ENCODE data around the gene CELSR1.
"Not testable (repeated sequence)": the region's sequence is repeated elsewhere in the genome, so short reads cannot be mapped to it uniquely, and the experiment has no call there.

CELSR1 gene

DNA sequence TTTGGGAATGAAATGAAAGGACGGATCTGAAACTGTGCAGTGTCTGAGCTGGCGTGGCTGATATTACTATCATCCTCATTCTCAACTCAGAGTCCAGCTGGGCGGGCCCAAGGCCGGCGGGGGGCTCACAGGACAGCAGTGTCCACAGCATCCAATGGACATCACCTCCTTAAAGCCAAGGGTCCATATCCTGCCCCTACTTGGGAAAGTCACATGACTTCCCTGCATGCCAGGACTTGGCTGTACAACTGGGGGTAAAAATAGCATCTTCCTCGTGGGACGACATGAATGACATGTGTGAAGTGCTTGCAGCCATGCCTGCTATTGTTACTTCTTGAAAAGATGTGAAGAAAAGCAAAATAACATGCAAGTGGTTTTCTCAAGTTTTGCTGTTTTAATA is 119.7 kb downstream of the CELSR1 start:
- no peak for DNase-seq (ENCODE audit: low read depth)

DNA sequence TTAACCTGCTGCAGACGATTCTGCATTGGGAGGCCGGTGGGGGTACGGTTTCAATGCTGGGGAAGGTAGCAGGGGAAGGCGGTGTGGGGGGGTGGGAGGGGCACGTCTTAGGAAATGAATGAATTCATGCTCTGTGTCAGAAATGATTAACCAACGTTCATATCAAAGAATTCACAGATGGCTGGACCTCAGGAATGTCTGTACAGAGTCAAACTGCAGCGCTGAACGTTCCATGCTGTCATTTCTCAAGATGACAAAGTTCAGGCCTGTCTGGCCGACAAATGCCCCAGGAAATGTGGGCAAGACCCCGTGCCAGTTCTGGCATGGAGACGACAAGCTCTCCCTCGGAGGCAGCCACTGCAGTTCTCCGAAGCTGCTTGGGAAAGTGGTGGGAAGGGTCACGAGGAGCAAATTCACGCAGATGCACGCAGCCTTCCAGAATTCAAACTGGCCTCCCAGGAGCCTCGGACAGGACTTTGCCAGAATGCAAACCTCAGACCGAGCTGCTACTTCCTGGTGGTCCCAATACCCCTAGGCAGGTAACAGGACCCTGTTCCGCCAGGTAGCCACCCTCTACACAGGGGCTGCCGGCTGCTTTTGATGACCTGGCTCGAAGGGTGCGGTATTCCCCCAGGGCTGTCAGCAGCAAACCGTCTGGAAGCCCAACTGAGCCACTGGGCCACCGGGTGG is 120.4 kb downstream of the CELSR1 start:
- no peak for DNase-seq (ENCODE audit: low read depth)

- no peak for DNase-seq (ENCODE audit: low read depth)
These were observed 120.9 kb downstream of the CELSR1 start for GRCh38 chr22:46416520-46416871.

- DNase-seq (ENCODE audit: low read depth) = no peak
These were observed 121.5 kb downstream of the CELSR1 start for GRCh38 chr22:46415776-46416519.

- no peak for DNase-seq (ENCODE audit: low read depth)
These were observed 122.7 kb downstream of the CELSR1 start for GRCh38 chr22:46414704-46415103.

DNA sequence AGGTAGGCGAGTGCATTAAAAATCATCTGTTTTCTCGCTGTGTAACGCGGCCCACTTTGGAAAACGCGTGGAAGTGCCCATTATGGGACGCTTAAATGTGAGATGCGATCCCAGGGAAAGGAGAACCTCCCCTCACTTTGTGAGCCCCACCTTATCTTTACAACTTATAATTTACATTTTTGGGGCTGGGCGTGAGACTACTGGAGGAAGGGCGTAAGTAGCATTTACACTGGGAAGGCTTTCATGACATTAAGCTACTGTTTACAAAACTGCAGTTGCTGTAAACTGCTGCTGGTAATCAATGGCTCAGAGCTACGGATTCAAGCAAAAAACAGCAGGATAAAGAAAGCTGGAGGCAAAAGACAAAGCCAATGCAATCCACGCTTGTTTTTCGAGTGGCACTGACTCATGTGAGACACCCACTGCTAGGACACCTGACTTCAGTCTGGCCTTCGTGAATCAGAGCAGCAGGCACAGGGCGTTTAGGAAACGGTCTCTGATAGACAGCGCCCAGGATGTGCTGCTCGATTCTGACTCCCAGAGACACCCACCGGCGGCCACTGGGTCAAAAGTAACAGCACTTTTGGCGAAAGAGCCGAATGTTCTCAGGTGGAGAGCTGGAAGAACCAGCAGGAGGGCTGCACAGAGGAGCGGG is 123.6 kb downstream of the CELSR1 start:
- DNase-seq (ENCODE audit: low read depth) = no peak

GRCh38 chr22:46411347-46411746 is 126.1 kb downstream of the CELSR1 start:
- no peak for DNase-seq (ENCODE audit: low read depth)

DNA sequence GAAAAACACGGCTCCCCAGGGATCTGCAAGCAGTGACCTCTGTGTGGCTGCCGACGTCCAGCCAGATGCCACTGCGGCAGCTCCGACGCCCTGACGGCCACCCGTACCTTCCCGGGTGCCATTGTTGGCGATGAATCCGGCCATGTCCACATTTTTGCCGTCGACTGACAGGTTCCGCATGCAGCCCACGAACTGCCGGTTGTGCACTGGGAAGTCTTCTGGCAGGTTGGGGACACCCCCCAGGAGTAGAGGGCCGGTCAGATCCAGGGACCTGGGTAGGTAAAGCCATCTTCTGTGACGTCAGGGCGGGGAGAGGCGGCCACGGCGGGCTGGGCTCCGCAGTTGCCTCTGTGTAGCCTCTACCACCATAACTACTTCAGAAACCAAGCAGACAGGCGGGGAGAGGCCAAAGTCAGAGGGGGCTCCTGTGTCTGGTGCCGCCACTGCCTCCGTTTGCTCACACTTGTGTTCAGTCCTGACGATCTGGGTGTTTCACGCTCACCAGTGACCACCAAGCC is 127.1 kb downstream of the CELSR1 start:
- no peak for DNase-seq (ENCODE audit: low read depth)

- no peak for DNase-seq (ENCODE audit: low read depth)
These were observed 127.7 kb downstream of the CELSR1 start for GRCh38 chr22:46409631-46410210.

- no peak for DNase-seq (ENCODE audit: low read depth)
These were observed 128.6 kb downstream of the CELSR1 start for GRCh38 chr22:46408568-46409506.

DNA sequence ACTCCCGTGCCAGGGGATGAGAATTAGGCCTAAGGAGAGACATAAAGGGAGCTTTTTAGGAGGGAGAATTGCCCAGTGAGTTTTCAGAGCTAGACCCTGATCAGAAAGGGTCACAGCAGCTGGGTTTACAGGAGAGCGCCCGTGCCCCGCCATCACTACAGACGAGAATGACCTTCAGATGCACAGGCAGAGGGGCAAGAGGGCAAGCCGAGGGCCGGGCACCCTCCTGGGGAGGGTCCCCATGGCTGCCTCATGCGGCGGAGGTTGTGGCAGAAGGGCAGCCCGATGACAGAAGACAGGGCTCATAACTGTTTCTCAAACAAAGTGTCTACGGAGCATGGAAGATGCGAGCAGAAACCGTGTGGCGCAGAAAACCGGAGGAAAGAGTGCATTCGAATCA is 129.7 kb downstream of the CELSR1 start:
- DNase-seq (ENCODE audit: low read depth) = no peak

- no peak for DNase-seq (ENCODE audit: low read depth)
These were observed 130.6 kb downstream of the CELSR1 start for GRCh38 chr22:46406791-46407190.

GRCh38 chr22:46406349-46406748 is 131.1 kb downstream of the CELSR1 start:
- no peak for DNase-seq (ENCODE audit: low read depth)

GRCh38 chr22:46405901-46406300 is 131.5 kb downstream of the CELSR1 start:
- no peak for DNase-seq (ENCODE audit: low read depth)

GRCh38 chr22:46403880-46404279 is 133.5 kb downstream of the CELSR1 start:
- not testable (repeated sequence) for DNase-seq (ENCODE audit: low read depth)

DNA sequence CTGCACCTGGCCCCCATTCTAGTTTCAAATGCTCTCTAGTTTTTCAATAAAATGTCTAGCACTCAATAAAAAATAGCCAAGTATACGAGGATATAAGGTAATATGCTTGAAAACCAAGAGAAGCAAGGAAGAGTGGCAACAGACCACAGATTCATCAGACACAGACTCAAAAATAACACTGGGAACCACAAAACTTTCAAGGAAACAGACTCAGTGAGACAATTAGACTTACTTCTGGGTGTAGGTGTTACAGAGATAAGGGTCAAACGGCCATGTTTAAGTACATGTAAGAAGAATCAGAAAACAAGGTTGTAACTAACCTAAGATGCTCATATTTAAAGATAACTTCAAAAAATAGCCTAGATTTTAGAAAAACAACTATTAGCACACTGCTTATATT is 134.9 kb downstream of the CELSR1 start:
- no peak for DNase-seq (ENCODE audit: low read depth)

- no peak for DNase-seq (ENCODE audit: low read depth)
These were observed 136.1 kb downstream of the CELSR1 start for GRCh38 chr22:46401370-46401769.

DNA sequence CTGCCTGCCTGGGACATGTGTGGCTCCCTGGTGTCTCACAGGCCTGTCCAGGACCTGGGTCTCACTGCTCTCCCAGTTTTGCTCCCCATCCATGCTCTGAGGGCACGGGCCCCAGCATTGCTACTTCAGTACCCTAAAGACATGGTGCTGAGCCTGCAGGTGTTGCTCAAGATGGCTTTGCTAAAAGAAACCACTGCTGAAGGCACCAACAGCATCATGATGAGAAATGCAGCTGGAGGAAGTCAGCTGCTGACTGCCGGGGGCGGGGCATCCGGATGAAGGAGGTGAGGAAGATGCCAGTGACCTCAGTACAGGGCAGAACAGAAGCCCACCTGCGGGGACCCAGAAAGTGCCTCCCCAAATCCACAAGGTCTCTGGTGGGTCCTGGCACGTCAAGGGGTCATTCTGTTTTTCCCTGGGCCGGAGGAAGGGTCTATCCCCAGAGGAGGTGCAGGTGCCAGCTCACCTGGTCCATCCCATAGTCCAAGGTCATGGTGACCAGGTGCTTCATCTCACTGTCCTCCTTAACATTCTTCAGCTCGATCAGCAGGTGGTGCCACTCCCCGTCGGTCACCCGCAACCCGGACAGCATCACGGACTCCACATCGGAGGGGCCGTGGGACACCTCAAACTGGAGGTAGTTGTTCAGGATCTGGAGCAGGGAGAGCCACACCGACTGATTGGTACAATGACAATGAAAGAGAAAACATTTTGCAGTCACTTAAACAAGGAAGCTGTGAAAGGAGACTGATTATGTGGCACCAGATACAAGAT is 138.0 kb downstream of the CELSR1 start:
- no peak for DNase-seq (ENCODE audit: low read depth)

GRCh38 chr22:46397951-46398350 is 139.5 kb downstream of the CELSR1 start:
- no peak for DNase-seq (ENCODE audit: low read depth)

DNA sequence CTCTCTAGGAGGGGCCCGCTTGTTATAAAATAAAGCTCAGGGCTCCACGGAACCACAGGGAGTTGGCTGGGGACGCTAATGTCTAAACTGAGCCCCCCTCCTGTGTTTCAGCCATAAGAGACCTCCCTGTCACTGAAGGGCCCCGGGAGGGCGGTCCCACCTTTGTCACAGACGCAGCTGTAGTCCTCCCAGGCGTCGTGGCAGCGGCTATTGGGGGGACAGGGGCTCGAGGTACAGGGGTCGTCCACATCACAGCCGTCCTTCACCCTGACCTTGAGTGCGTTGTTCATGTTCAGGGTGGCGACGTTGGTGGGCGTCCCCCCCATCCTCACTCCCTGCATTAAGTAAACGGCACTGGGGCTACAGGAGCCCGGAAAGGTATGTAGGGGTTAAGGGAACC is 139.9 kb downstream of the CELSR1 start:
- no peak for DNase-seq (ENCODE audit: low read depth)

DNA sequence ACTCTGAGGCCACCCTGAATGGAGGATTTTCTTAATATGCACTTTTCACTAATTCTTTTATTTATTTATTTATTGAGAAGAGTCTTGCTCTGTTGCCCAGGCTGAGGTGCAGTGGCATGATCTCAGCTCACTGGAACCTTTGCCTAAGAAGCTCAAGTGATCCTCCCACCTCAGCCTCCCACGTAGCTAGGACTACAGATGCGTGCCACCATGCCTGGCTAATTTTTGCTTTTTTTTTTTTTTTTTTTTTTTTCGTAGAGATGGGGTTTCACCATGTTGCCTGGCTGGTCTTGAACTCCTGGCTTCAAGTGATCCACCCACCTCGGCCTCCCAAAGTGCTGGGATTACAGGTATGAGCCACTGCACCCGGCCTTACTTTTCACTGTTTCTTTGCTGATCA is 140.4 kb downstream of the CELSR1 start:
- DNase-seq (ENCODE audit: low read depth) = not testable (repeated sequence)
